Peyer's patch (tissue), 4 donors: ENCODE measurements around the gene JAK1. TPM values are rescaled to one million over a fixed set of nuclear protein-coding genes. Genes with fewer than 3 reads are reported as not detected.

ENCODE experiments used
- DNase-seq, 3 donors: peaks; one replicate each; pipeline ENCODE4 v3.0.0-alpha.2; 2017 to 2019
- H3K27ac ChIP-seq, 4 donors: fragments of 200-600 bp; sonication (generic); one replicate each; pipeline ENCODE4 v1.5.1; 2016 to 2019
- H3K27me3 ChIP-seq, 2 donors: fragments of 200-600 bp; sonication (generic); one replicate each; pipeline ENCODE4 v1.5.1; 2019
- H3K36me3 ChIP-seq, 3 donors: fragments of 200-600 bp; sonication (generic); one replicate each; pipeline ENCODE4 v1.5.1; 2016 to 2019
- H3K4me1 ChIP-seq, 4 donors: fragments of 200-600 bp; sonication (generic); one replicate each; pipeline ENCODE4 v1.5.1; 2016 to 2019
- H3K4me3 ChIP-seq, 4 donors: fragments of 200-600 bp; sonication (generic); 1 replicate in 3 of 4; 2 replicates in 1 of 4; pipeline ENCODE4 v1.5.1; 2016 to 2019; ENCODE audit warnings: mild to moderate bottlenecking in 1 of 4
- H3K9me3 ChIP-seq, 4 donors: fragments of 200-600 bp; sonication (generic); one replicate each; pipeline ENCODE4 v1.5.1; 2016 to 2019; ENCODE audit warnings: mild to moderate bottlenecking in 1 of 4
- CTCF ChIP-seq, 6 experiments: fragments of 450-650 bp in 4 of 6; fragments of 200-600 bp in 2 of 6; sonication (generic) in 1 of 6; IDR thresholded peaks; one replicate each; pipeline ENCODE4 v1.5.1; 2017 to 2019; ENCODE audit warnings: antibody characterized with exemption in 6 of 6, mild to moderate bottlenecking in 3 of 6, moderate library complexity in 1 of 6
- POLR2A ChIP-seq, 2 donors: fragments of 450-650 bp; IDR thresholded peaks; one replicate each; pipeline ENCODE4 v1.5.1; 2017; ENCODE audit warnings: antibody characterized with exemption in 2 of 2, mild to moderate bottlenecking in 2 of 2, moderate library complexity in 2 of 2
- total RNA-seq, 4 donors: library from RNA; depleted of rRNA; stranded (reverse); fragments of >200 nt; gene quantifications; one replicate each; pipeline ENCODE4 v1.1.0, GENCODE V29; 2016

The JAK1 gene
- total RNA-seq, 4 donors from 2014 or later = 116 to 251 (median 126) TPM

GRCh38 chr1:64944913-64945312, 21.4 kb downstream of the JAK1 start:
- no peaks in the 10 kb centered on the region for H3K9me3 ChIP-seq
- TF ChIP-seq CTCF (IDR thresholded peaks at IDR 0.05) = no peak
- TF ChIP-seq POLR2A (IDR thresholded peaks at IDR 0.05) = no peak
- no peak for DNase-seq
- H3K4me1 ChIP-seq = peaks cover 0 to 15% (median 1%) of the 10 kb centered on the region in 4 donors
- H3K27ac ChIP-seq = no peak overlapping the region
- no peaks in the 10 kb centered on the region for H3K36me3 ChIP-seq
- H3K27me3 ChIP-seq = no peaks in the 10 kb centered on the region
- H3K4me3 ChIP-seq = no peak overlapping the region

GRCh38 chr1:64942675-64943074, 23.7 kb downstream of the JAK1 start:
- H3K4me1 ChIP-seq = peaks cover 0 to 3% (median 0%) of the 10 kb centered on the region in 4 donors
- TF ChIP-seq POLR2A (IDR thresholded peaks at IDR 0.05) (no peak), CTCF (IDR thresholded peaks at IDR 0.05) (no peak)
- H3K27ac ChIP-seq = no peak overlapping the region
- H3K9me3 ChIP-seq = no peaks in the 10 kb centered on the region
- no peaks in the 10 kb centered on the region for H3K27me3 ChIP-seq
- no peak for DNase-seq
- H3K4me3 ChIP-seq = no peak overlapping the region
- no peaks in the 10 kb centered on the region for H3K36me3 ChIP-seq

- H3K9me3 ChIP-seq = no peaks in the 10 kb centered on the region
- TF ChIP-seq POLR2A (IDR thresholded peaks at IDR 0.05) = no peak
- no peak for TF ChIP-seq CTCF (IDR thresholded peaks at IDR 0.05)
- DNase-seq = no peak
- H3K36me3 ChIP-seq = no peaks in the 10 kb centered on the region
- H3K27me3 ChIP-seq = no peaks in the 10 kb centered on the region
- peaks cover 0 to 3% (median 0%) of the 10 kb centered on the region in 4 donors for H3K4me1 ChIP-seq
- H3K4me3 ChIP-seq = no peak overlapping the region
- H3K27ac ChIP-seq = no peak overlapping the region
These were observed 24.2 kb downstream of the JAK1 start for GRCh38 chr1:64942118-64942517.

GRCh38 chr1:64941461-64942117, 24.8 kb downstream of the JAK1 start:
- H3K4me1 ChIP-seq = peaks cover 0 to 3% (median 0%) of the 10 kb centered on the region in 4 donors
- H3K36me3 ChIP-seq = no peaks in the 10 kb centered on the region
- no peak overlapping the region for H3K4me3 ChIP-seq
- DNase-seq = no peak
- H3K27ac ChIP-seq = no peak overlapping the region
- no peaks in the 10 kb centered on the region for H3K9me3 ChIP-seq
- no peak for TF ChIP-seq POLR2A (IDR thresholded peaks at IDR 0.05)
- no peak for TF ChIP-seq CTCF (IDR thresholded peaks at IDR 0.05)
- H3K27me3 ChIP-seq = no peaks in the 10 kb centered on the region

- H3K36me3 ChIP-seq = no peaks in the 10 kb centered on the region
- no peak overlapping the region for H3K27ac ChIP-seq
- no peaks in the 10 kb centered on the region for H3K27me3 ChIP-seq
- H3K9me3 ChIP-seq = no peaks in the 10 kb centered on the region
- DNase-seq = no peak
- peaks cover 0 to 13% (median 3%) of the 10 kb centered on the region in 4 donors for H3K4me1 ChIP-seq
- no peak overlapping the region for H3K4me3 ChIP-seq
- no peak for TF ChIP-seq CTCF (IDR thresholded peaks at IDR 0.05)
- no peak for TF ChIP-seq POLR2A (IDR thresholded peaks at IDR 0.05)
These were observed 26.3 kb downstream of the JAK1 start for GRCh38 chr1:64940025-64940424.
